GM19351 (cell line): Measurements from ENCODE around the gene CBX2.

Experiments used
- ATAC-seq: cut with Tn5 transposase; IDR thresholded peaks from one replicate; pipeline ENCODE4 v1.9.1; 2021; ENCODE audit warnings: mild to moderate bottlenecking, moderate library complexity; ENCODE audit not compliant: unreplicated experiment

CBX2 gene

GRCh38 chr17:79810130-79811010, 32.4 kb downstream of the CBX2 start:
- peak; percentile 86 for ATAC-seq

- ATAC-seq = no peak
Measured at GRCh38 chr17:79811011-79811867, 33.3 kb downstream of the CBX2 start.

DNA sequence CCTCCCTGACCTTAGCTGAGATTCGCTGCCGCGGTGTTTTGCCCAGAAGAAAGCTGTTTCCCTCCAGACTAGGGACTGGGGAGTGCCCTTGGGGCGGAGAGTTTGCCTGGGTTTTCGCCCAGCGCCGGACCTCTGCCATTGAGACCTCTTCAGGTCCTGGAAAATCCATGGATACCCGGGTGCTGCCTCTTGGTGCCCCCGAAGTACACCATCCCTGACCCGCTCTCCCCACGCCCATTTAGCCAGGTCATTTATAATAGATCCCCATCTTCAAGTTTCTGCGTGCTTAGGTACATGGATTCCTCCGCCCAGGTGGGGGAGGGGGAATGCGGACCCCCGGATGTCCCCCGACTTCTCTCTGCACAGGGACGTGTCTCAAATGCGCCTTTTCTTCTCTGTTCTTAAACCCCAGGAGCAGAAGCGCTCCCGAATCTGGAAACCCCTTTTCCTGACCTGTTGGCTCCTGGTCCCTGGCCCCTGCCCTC, 34.0 kb downstream of the CBX2 start:
- no peak for ATAC-seq

DNA sequence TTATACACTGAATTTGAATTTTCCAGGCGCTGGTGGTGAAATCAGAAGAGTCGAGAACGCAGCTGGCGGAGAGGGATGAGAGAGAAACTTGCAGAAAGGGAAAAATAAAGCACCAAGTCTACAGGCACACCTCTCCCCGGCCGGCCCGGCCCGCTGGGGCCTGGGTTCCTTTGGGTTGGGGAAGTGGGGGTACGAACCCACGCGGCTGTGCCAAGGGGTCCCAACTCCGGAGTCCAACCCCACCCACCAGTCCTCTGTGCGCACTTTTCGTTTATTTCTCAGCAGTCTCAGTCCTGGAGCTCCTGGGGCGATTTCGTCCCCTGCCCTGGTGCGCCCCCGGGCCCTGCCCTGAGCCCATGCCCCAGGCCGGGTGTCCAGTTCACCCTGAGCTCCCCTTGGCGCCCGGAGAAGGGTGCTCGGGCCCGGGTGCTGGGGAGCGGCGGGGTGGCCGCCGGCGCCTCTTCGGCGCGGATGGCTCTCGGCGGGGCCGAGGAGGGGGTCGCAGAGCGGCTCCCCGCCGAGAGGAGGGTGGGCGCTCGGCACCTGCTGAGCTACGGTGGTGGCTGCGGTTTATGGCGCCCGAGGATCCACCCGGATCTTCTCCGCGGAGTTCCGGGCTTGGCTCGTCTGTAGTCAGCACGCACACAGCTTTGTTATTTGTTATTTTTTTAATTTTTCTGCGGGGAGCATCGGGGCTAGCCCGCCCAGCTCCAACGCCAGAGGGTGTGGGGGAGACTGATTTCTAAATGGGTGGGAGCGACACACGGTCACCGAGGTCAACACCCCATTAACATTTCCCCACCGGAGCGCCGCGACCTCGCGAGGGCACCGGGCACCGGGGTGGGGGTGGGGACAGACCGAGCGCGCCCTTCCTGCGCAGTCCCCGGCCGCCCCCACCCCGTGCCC, 34.7 kb downstream of the CBX2 start:
- ATAC-seq = no peak

GRCh38 chr17:79813297-79814126, 35.6 kb downstream of the CBX2 start:
- ATAC-seq = no peak

- ATAC-seq = no peak
Measured at GRCh38 chr17:79814127-79814973, 36.4 kb downstream of the CBX2 start.

DNA sequence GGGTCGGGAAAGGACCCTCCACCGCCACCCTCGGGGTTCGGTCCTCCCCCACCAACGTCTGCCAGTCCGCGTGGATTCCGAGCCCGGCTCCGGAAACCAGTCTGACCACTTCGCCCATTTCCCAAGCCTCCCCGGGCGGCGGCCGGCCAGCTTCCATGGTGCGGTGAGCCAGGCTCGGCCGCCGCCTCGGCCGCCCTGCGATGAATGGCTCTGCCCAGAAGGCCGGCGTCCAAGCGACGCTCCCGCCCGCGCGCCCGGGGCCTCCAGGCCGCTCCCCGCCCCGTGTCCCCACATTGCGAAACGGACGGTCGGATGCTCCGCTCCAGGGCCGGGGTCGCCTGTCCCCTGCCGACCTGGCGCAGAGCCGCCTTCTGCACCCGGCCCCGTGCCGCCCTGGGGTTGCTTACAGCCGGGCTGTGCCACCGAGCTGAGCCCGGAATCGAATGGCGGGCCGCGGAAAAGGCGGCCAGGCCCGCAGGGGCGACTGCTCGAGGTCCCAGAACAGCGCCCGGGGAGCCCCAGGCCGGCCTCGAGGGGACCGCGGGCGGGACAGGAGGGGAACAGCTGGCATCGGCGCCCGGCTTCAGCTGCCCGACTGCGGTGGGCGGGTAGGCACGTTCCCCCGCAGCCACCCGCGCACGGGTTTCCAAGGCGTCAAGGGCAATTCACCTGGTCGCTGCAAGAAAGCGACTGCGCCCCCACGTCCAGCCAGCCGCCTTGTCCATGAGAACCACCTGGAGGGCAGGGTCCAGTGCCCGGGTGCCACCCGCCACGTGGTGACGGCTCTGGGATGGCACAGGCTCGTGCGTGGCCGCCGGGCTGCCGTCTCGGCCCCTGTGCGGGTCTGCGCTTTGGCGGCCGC, 37.3 kb downstream of the CBX2 start:
- ATAC-seq = no peak

DNA sequence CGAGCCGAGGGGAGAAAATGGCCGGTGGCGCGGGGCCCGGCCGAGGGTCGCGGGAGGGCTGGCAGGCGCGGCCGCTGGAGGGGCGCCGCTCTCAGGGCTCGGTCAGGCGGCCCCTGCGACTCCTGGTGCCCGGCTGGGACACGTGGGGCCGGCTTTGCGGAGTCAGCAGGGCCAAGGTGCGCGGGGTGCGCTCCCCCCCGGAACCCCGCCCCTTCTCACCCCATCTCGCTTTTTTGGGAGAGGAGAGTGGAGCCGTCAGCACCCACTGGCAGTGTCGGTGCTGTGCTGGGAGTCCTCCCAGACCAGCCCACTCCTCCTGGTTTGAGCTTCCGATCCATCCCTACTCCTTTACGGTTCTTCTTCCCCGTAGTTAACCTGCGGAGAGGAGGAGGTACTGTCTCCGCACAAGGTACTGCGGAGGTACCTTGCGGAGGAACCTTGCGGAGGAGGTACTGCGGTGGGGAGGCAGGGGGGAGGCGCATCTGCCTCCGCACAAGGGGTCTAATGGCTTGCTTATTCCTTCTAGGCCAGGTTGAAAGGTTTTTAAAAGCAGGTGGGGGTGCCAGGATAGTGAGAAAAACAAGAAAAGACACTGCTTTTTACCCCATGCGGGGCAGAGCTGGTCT, 38.0 kb downstream of the CBX2 start:
- no peak for ATAC-seq

- no peak for ATAC-seq
Measured at GRCh38 chr17:79818026-79818758, 40.2 kb downstream of the CBX2 start.

- no peak for ATAC-seq
Measured at GRCh38 chr17:79819085-79819484, 41.1 kb downstream of the CBX2 start.

GRCh38 chr17:79819534-79820276, 41.8 kb downstream of the CBX2 start:
- no peak for ATAC-seq

DNA sequence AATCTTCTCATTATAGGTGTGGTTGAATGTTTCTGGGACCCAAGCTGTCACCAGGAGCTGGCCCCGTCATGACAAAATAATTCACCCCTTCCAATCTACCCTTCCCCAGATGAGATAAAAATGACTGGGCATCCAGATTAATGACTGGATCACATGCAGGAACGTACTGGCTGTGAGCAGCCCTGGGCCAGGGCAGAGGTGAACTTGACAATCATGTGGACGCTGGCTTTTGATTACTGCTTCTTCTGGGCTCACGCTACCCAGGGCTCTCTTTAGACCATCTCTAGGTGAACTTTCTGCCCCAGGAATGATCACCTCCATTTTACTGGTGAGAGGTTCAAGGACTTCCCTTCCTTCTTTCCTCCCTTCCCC, 43.0 kb downstream of the CBX2 start:
- ATAC-seq = no peak

GRCh38 chr17:79821331-79822095, 43.6 kb downstream of the CBX2 start:
- no peak for ATAC-seq

DNA sequence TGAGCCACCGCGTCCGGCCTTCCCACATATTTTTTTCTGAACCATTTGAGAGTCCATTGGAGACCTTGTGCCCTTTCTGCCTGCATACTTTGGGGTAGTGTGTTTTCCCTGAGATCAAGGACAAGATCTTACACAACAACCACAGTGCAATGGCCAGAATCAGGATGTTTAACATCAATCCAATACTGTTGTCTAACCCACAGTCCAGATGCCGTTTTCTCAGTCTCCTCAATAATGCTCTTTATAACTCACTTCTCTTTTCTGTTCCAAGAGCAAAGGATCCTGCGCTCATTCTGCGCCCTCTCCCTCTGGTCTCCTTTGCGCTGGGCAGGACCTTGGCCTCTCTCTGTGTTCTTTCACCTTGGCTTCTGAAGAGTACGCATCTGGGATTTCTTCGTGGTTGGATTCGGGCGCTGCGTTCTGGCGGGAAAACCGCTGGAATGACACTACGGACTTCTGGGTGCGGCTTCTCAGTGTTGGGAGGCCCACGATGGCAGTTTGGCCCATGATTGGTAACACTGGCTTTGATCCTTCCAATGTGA, 44.7 kb downstream of the CBX2 start:
- ATAC-seq = no peak

GRCh38 chr17:79824234-79824633, 46.3 kb downstream of the CBX2 start:
- no peak for ATAC-seq
